Coronary artery (tissue), 2 donors: ENCODE measurements around the gene BBS5.

ENCODE experiments used
- DNase-seq: peaks from one replicate; pipeline ENCODE4 v3.0.0-alpha.2; 2017; ENCODE audit warnings: low spot score
- H3K27ac ChIP-seq, 2 donors: fragments of 200-600 bp; sonication (generic); one replicate each; pipeline ENCODE4 v1.5.1; 2016 to 2019
- H3K4me3 ChIP-seq: fragments of 200-600 bp; sonication (generic); 2 replicates; pipeline ENCODE4 v1.5.1; 2016; ENCODE audit warnings: mild to moderate bottlenecking, moderate library complexity
- CTCF ChIP-seq: fragments of 200-600 bp; sonication (generic); IDR thresholded peaks from one replicate; pipeline ENCODE4 v1.5.1; 2019; ENCODE audit warnings: antibody characterized with exemption

Gene BBS5

GRCh38 chr2:169546756-169547155 lies 67.5 kb downstream of the BBS5 start:
- H3K27ac ChIP-seq = no peak overlapping the region
- no peak for DNase-seq
- H3K4me3 ChIP-seq = no peak overlapping the region
- no peak for TF ChIP-seq CTCF
